Transverse colon (tissue), 4 donors: Measurements from ENCODE around the gene JCHAIN.

ENCODE experiments used
- EP300 ChIP-seq: sonication (generic); formaldehyde crosslinking; IDR thresholded peaks from one replicate; pipeline ENCODE4 v1.6.1; 2017; ENCODE audit warnings: antibody characterized with exemption, low read depth
- POLR2A ChIP-seq: fragments of 450-650 bp; IDR thresholded peaks from one replicate; pipeline ENCODE4 v1.6.1; 2016; ENCODE audit warnings: antibody characterized with exemption, mild to moderate bottlenecking, moderate library complexity
- POLR2AphosphoS5 ChIP-seq, 3 donors: sonication (generic); formaldehyde crosslinking; IDR thresholded peaks; one replicate each; pipeline ENCODE4 v1.6.1; 2016; ENCODE audit warnings: antibody characterized with exemption in 3 of 3
- TF ChIP-seq, protein P1 (sequence below), 5 experiments: fragments of 200-600 bp in 3 of 5; fragments of 450-650 bp in 2 of 5; sonication (generic) in 3 of 5; IDR thresholded peaks; 1 replicate in 2 of 5; 2 replicates in 3 of 5; pipeline ENCODE4 v1.5.1; 2016 to 2017; ENCODE audit warnings: antibody characterized with exemption in 5 of 5, inconsistent platforms in 3 of 5, mild to moderate bottlenecking in 2 of 5, moderate library complexity in 1 of 5

DNA sequence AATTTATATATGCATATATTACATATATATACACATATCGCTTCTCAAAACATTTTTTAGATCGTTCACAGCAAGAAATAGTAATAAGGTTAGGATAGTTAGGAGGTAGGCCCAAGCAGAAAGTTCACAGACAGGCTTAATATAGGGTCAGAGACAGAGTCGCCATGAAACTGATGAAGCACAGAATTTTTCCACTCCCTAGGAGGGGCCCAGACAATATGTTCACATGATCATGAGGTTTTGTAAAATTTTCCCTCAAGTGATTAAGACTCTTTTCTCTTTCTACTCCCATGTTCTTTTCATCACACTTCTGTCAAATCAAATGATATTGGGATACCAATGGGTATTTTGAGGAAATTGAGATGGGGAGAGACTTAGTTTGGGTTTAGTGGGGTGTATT lies 43.0 kb downstream of the JCHAIN start:
- TF ChIP-seq, protein P1, sequence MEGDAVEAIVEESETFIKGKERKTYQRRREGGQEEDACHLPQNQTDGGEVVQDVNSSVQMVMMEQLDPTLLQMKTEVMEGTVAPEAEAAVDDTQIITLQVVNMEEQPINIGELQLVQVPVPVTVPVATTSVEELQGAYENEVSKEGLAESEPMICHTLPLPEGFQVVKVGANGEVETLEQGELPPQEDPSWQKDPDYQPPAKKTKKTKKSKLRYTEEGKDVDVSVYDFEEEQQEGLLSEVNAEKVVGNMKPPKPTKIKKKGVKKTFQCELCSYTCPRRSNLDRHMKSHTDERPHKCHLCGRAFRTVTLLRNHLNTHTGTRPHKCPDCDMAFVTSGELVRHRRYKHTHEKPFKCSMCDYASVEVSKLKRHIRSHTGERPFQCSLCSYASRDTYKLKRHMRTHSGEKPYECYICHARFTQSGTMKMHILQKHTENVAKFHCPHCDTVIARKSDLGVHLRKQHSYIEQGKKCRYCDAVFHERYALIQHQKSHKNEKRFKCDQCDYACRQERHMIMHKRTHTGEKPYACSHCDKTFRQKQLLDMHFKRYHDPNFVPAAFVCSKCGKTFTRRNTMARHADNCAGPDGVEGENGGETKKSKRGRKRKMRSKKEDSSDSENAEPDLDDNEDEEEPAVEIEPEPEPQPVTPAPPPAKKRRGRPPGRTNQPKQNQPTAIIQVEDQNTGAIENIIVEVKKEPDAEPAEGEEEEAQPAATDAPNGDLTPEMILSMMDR (IDR thresholded peaks at IDR 0.05): no peak
- TF ChIP-seq POLR2A (no peak), POLR2AphosphoS5 (IDR thresholded peaks at IDR 0.05) (no peak), EP300 (no peak)
